Karpas-422 (cell line): ENCODE data around the gene CPNE6. TPM values are rescaled to one million over a fixed set of nuclear protein-coding genes. Genes with fewer than 3 reads are reported as not detected.
"Not testable (repeated sequence)": the region's sequence is repeated elsewhere in the genome, so short reads cannot be mapped to it uniquely, and the experiment has no call there.

Experiments
- DNase-seq: peaks from one replicate; pipeline ENCODE4 v3.0.0-alpha.2; 2015
- H2AFZ ChIP-seq: fragments of 200-600 bp; sonication (generic); 2 replicates; pipeline ENCODE4 v1.6.1; 2014; ENCODE audit warnings: antibody characterized with exemption, low read length, mixed read lengths
- H3K27ac ChIP-seq: fragments of 200-600 bp; sonication (generic); 2 replicates; pipeline ENCODE4 v1.5.1; 2014; ENCODE audit warnings: mild to moderate bottlenecking, low read length, moderate library complexity
- H3K27me3 ChIP-seq: fragments of 200-600 bp; sonication (generic); 2 replicates; pipeline ENCODE4 v1.6.1; 2014; ENCODE audit warnings: low read length, mixed read lengths
- H3K36me3 ChIP-seq: fragments of 200-600 bp; sonication (generic); 2 replicates; pipeline ENCODE4 v1.6.1; 2014; ENCODE audit warnings: low read length, mixed read lengths; ENCODE audit not compliant: insufficient read depth
- H3K4me1 ChIP-seq: fragments of 200-600 bp; sonication (generic); 2 replicates; pipeline ENCODE4 v1.6.1; 2014; ENCODE audit warnings: mild to moderate bottlenecking, low read length, mixed read lengths
- H3K4me2 ChIP-seq: fragments of 200-600 bp; sonication (generic); 2 replicates; pipeline ENCODE4 v1.6.1; 2014; ENCODE audit warnings: low read length, low read depth, mild to moderate bottlenecking; ENCODE audit not compliant: poor library complexity, severe bottlenecking
- H3K4me3 ChIP-seq: fragments of 200-600 bp; sonication (generic); 2 replicates; pipeline ENCODE4 v1.5.1; 2014; ENCODE audit warnings: mild to moderate bottlenecking, antibody characterized with exemption, low read length, mixed read lengths
- H3K79me2 ChIP-seq: fragments of 200-600 bp; sonication (generic); 2 replicates; pipeline ENCODE4 v1.6.1; 2014; ENCODE audit warnings: mild to moderate bottlenecking, low read length, mixed read lengths
- H3K9ac ChIP-seq: fragments of 200-600 bp; sonication (generic); 2 replicates; pipeline ENCODE4 v1.6.0; 2014; ENCODE audit warnings: low read length
- H3K9me2 ChIP-seq: fragments of 200-600 bp; sonication (generic), shearing (Covaris generic); replicated peaks from 2 replicates; pipeline ENCODE4 v1.6.0; 2014; ENCODE audit warnings: mild to moderate bottlenecking, low read length, moderate library complexity; ENCODE audit not compliant: insufficient read depth
- H3K9me3 ChIP-seq: fragments of 300-700, 200-600 bp; sonication (generic); 2 replicates; pipeline ENCODE4 v1.6.1; 2014; ENCODE audit warnings: low read length, mixed read lengths
- H4K20me1 ChIP-seq: fragments of 200-600 bp; sonication (generic); 2 replicates; pipeline ENCODE4 v1.6.1; 2014; ENCODE audit warnings: mild to moderate bottlenecking, antibody characterized with exemption, low read length, low read depth; ENCODE audit not compliant: insufficient read depth
- total RNA-seq: library from RNA; depleted of rRNA; stranded (reverse); fragments of >200 nt; shearing (Covaris generic); gene quantifications from 2 replicates; pipeline ENCODE4 v1.2.3, GENCODE V29; 2014; ENCODE audit warnings: low replicate concordance

CPNE6 gene
- total RNA-seq, 1 experiment from 2014 or later: 1.3 TPM

DNA sequence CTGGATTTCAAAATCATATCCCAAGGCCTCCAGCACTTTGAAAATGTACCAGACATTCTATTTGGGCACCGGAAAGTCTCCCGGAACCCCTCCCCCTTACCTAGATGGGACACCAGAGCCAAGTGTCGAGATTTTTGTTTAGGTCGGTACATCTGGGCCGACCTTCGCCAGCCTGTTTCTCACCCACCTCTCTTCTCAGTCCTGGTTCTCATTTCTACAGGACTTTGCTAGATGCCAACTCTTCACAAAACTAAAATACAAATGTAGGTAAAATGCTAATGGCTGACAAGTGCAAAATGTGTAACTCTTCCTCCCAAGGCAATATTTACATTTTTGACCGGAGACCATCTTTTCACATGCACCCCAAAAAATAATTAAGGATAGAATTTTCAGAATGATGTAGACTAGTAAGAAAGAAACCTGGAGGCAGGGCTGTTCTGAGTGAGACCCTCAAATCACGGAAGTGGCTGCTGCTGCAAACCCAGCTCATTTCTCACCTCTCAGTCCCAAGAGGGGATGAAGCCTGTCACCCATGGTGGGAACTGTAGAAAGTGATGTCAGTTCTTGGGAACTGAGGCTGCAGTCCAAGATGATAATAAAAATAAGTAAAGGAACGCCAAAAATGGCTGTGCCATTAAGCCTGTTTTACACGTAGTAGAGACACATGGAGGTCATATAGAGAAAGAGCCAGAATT lies 34.3 kb upstream of the CPNE6 start:
- Histone ChIP-seq H3K4me2 (peak overlapping the region; percentile 82), H3K9ac (peak overlapping the region; percentile 75), H3K4me3 (peak overlapping the region; percentile 69), H3K4me1 (peaks cover 19% of the 10 kb centered on the region), H2AFZ (peak overlapping the region; percentile 55)
- not testable (repeated sequence) for H3K36me3 ChIP-seq, H3K9me2 ChIP-seq, H3K79me2 ChIP-seq, H4K20me1 ChIP-seq, H3K27me3 ChIP-seq, H3K9me3 ChIP-seq, H3K27ac ChIP-seq
- DNase-seq: peak; percentile 45

DNA sequence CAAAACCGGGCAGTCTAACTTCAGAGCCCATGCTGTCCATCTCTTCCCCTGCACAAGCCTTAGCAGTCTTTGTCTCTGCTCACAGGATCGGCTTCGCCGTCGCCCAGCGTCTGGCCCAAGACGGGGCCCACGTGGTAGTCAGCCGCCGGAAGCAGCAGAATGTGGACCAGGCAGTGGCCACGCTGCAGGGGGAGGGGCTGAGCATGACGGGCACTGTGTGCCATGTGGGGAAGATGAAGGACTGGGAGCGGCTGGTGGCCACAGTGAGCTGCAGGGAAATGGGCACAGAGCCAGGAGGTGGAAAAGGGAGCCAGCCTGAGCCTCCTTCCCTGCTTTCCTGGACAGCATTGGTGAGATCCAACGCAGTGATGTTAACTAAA lies 33.7 kb upstream of the CPNE6 start:
- 0 out of 2 replicates have a peak overlapping the region, but pooled peaks have one; percentile 15 for H2AFZ ChIP-seq
- H3K4me3 ChIP-seq: no peak overlapping the region
- H3K9ac ChIP-seq: no peak overlapping the region
- no peaks in the 10 kb centered on the region for H4K20me1 ChIP-seq
- H3K36me3 ChIP-seq: peaks cover 4% of the 10 kb centered on the region; the same call in 1 of the 2 replicates
- H3K4me1 ChIP-seq: peaks cover 19% of the 10 kb centered on the region
- no peak for DNase-seq
- no peaks in the 10 kb centered on the region for H3K27me3 ChIP-seq
- peaks cover 5% of the 10 kb centered on the region for H3K9me3 ChIP-seq
- H3K79me2 ChIP-seq: no peaks in the 10 kb centered on the region
- H3K9me2 ChIP-seq: no peaks in the 10 kb centered on the region
- H3K27ac ChIP-seq: no peak overlapping the region
- peak overlapping the region; percentile 82 for H3K4me2 ChIP-seq

DNA sequence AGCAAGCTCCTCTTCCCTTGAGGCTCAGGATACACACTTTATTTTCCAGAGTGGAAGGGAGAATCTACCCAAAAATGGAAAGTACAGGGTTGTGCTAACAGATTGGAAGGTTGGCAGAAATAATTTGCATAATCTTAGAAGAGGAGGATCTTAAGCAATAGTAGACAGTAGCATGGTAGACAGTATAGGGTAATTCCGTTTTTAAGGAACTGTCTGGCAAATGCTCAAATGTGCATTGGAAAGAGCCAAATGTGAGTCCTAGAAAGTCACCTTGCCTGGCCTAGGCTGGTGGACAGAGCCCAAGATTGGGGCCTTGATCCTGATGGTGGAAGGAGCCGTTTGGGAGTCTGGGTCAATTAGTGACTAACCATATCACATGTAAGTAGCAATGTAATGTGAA lies 32.7 kb upstream of the CPNE6 start:
- no peaks in the 10 kb centered on the region for H3K36me3 ChIP-seq
- peaks cover 19% of the 10 kb centered on the region for H3K4me1 ChIP-seq
- H3K27ac ChIP-seq: no peak overlapping the region
- H3K4me3 ChIP-seq: no peak overlapping the region
- H3K4me2 ChIP-seq: no peak overlapping the region
- H3K9me3 ChIP-seq: no peaks in the 10 kb centered on the region
- no peaks in the 10 kb centered on the region for H3K27me3 ChIP-seq
- no peak overlapping the region for H3K9ac ChIP-seq
- no peak overlapping the region for H2AFZ ChIP-seq
- no peaks in the 10 kb centered on the region for H3K79me2 ChIP-seq
- DNase-seq: peak; percentile 39
- no peaks in the 10 kb centered on the region for H3K9me2 ChIP-seq
- no peaks in the 10 kb centered on the region for H4K20me1 ChIP-seq

DNA sequence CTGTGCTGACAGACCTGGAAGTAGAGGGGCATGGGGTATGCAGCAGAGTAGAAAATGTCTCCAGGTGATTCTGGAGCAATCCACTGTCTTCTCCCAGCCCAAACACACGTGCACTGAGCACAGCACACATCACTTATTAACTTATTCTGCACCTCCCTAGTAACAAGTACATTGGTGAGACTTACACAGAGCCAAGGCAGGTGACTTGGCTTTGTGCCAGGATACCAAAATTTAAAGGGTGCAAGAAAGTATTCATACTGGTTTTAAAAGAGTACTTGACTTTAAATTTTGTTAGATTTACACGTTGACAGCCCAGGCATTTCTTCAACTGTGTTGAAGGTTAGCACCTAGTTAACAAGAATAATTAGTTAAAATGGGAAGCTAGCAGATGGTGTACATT lies 30.7 kb upstream of the CPNE6 start:
- no peak overlapping the region for H3K4me3 ChIP-seq
- DNase-seq: peak; percentile 37
- peaks cover 19% of the 10 kb centered on the region for H3K4me1 ChIP-seq
- H3K9me2 ChIP-seq: no peaks in the 10 kb centered on the region
- no peak overlapping the region for H3K4me2 ChIP-seq
- H3K9me3 ChIP-seq: no peaks in the 10 kb centered on the region
- no peaks in the 10 kb centered on the region for H3K36me3 ChIP-seq
- no peaks in the 10 kb centered on the region for H3K27me3 ChIP-seq
- H3K79me2 ChIP-seq: no peaks in the 10 kb centered on the region
- H3K27ac ChIP-seq: no peak overlapping the region
- no peak overlapping the region for H2AFZ ChIP-seq
- no peaks in the 10 kb centered on the region for H4K20me1 ChIP-seq
- no peak overlapping the region for H3K9ac ChIP-seq

- Histone ChIP-seq H4K20me1 (no peaks in the 10 kb centered on the region), H3K27me3 (no peaks in the 10 kb centered on the region), H3K4me2 (no peak overlapping the region), H3K36me3 (no peaks in the 10 kb centered on the region), H3K9me3 (no peaks in the 10 kb centered on the region), H3K4me1 (no peaks in the 10 kb centered on the region), H2AFZ (no peak overlapping the region), H3K4me3 (no peak overlapping the region), H3K9me2 (no peaks in the 10 kb centered on the region), H3K9ac (no peak overlapping the region), H3K79me2 (no peaks in the 10 kb centered on the region), H3K27ac (no peak overlapping the region)
- no peak for DNase-seq
These were observed 28.6 kb upstream of the CPNE6 start for GRCh38 chr14:24042746-24043145.

DNA sequence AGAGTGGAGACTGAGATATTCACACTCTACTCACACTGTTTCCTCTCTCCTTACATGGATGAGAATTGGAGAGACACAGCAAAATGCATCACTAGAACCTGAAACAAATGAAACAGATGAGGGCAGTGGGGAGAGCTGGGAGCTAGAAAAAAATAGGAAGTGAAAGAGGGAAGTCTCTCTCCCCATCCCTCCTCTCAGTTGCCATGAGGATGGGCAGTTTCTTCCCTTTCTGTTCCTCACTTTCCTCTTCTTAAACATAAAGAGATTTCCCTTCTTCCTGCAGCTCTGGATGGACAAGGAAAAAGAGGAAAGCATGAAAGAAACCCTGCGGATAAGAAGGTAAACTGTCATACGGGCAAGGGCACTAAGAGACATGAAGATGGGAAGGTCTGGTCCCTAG lies 22.4 kb upstream of the CPNE6 start:
- not testable (repeated sequence) for H2AFZ ChIP-seq, H3K9me3 ChIP-seq, H3K36me3 ChIP-seq, H3K9me2 ChIP-seq, DNase-seq, H3K27me3 ChIP-seq
- peaks cover 20% of the 10 kb centered on the region for H3K79me2 ChIP-seq
- H3K4me3 ChIP-seq: peak overlapping the region; percentile 5; the same call in 1 of the 2 replicates
- peak overlapping the region; percentile 31 for H3K27ac ChIP-seq
- H3K4me1 ChIP-seq: peaks cover 46% of the 10 kb centered on the region
- peak overlapping the region; percentile 39; the same call in 1 of the 2 replicates for H3K9ac ChIP-seq
- peaks cover 18% of the 10 kb centered on the region for H4K20me1 ChIP-seq
- peak overlapping the region; percentile 59 for H3K4me2 ChIP-seq

- peak overlapping the region; percentile 90 for H3K27ac ChIP-seq
- H3K9me2 ChIP-seq, H3K36me3 ChIP-seq, H2AFZ ChIP-seq, H3K27me3 ChIP-seq, H3K9me3 ChIP-seq, DNase-seq: not testable (repeated sequence)
- peaks cover 20% of the 10 kb centered on the region for H3K79me2 ChIP-seq
- peaks cover 46% of the 10 kb centered on the region for H3K4me1 ChIP-seq
- peak overlapping the region; percentile 79 for H3K4me3 ChIP-seq
- H3K9ac ChIP-seq: peak overlapping the region; percentile 96
- peaks cover 18% of the 10 kb centered on the region for H4K20me1 ChIP-seq
- peak overlapping the region; percentile 93 for H3K4me2 ChIP-seq
These were observed 20.6 kb upstream of the CPNE6 start for GRCh38 chr14:24050753-24051152.

DNA sequence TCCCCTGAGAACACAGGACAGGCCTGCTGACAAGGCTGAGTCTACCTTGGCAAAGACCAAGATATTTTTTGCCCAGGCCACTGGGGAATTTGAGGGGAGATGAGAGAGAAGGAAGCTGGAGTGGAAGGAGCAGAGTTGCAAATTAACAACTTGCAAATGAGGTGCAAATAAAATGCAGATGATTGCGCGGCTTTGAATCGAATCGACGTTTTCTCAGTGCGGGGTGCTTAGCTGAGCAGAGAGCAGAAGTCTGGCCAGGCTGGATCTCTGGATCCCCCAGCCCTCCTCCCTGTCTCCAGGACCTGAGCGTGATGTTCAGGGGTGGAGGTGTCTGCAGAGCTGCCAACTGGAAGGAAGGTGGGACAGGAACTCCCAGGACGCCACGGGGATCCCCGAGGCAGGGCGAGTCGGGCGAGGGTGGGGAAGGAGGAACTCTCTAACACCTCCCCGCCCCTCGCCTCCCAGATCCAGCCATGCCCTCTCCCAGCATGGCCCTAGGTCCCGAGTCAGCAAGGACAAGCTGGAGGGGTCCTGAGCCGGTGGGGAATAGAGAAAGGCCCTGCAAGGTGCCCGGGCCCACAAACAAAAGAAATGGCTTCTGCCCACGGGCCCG lies 20.1 kb upstream of the CPNE6 start:
- Histone ChIP-seq H3K4me2 (peak overlapping the region; percentile 93), H4K20me1 (peaks cover 18% of the 10 kb centered on the region), H3K9ac (peak overlapping the region; percentile 96), H3K27ac (peak overlapping the region; percentile 90), H3K27me3 (no peaks in the 10 kb centered on the region), H3K79me2 (peaks cover 20% of the 10 kb centered on the region), H2AFZ (peak overlapping the region; percentile 89; the same call in 1 of the 2 replicates), H3K9me2 (no peaks in the 10 kb centered on the region), H3K4me1 (peaks cover 46% of the 10 kb centered on the region), H3K36me3 (peaks cover 10% of the 10 kb centered on the region; the same call in 1 of the 2 replicates), H3K9me3 (no peaks in the 10 kb centered on the region), H3K4me3 (peak overlapping the region; percentile 79)
- peak; percentile 89 for DNase-seq
